Measurements from ENCODE around the gene ACADS.

ACADS gene

DNA sequence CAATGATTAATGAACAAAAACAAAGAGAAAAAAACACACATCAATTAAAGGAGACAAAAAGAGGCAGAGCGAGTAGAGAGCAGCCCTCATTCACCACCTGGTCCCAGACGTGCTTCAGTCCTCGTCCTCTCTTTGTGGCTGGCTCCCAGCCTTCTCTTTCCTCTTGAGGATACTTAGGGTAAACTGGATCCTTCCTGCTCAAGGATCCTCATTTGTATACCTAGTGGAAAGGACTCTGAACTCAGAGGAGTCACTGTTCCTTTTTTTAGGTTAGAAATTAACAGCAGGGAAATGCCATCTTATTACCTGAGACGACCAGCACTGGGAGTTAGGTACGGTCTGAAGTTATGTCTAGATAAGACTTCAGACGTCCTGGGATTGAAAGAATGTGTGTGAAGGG, 29.0 kb upstream of the ACADS start:
- no peaks in the 10 kb centered on the region for H3F3A ChIP-seq (ENCODE audit: insufficient read depth, low read length)
- no peak overlapping the region for H2AFZ ChIP-seq (ENCODE audit: low read length)
- H3K36me3 ChIP-seq (ENCODE audit: insufficient read depth, low read length) = peaks cover 88% of the 10 kb centered on the region
- no peaks in the 10 kb centered on the region for H3K9me2 ChIP-seq (ENCODE audit: low read depth, low read length)
- H3K4me1 ChIP-seq (ENCODE audit: insufficient read depth, low read length, severe bottlenecking) = no peaks in the 10 kb centered on the region
- TF ChIP-seq, protein P1, sequence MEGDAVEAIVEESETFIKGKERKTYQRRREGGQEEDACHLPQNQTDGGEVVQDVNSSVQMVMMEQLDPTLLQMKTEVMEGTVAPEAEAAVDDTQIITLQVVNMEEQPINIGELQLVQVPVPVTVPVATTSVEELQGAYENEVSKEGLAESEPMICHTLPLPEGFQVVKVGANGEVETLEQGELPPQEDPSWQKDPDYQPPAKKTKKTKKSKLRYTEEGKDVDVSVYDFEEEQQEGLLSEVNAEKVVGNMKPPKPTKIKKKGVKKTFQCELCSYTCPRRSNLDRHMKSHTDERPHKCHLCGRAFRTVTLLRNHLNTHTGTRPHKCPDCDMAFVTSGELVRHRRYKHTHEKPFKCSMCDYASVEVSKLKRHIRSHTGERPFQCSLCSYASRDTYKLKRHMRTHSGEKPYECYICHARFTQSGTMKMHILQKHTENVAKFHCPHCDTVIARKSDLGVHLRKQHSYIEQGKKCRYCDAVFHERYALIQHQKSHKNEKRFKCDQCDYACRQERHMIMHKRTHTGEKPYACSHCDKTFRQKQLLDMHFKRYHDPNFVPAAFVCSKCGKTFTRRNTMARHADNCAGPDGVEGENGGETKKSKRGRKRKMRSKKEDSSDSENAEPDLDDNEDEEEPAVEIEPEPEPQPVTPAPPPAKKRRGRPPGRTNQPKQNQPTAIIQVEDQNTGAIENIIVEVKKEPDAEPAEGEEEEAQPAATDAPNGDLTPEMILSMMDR (IDR thresholded peaks at IDR 0.05; ENCODE audit: low read length) = no peak
- TF ChIP-seq EZH2 (IDR thresholded peaks at IDR 0.05; ENCODE audit: borderline replicate concordance, low read length) = no peak
- no peak overlapping the region for H3K9ac ChIP-seq (ENCODE audit: low read length)
- H3K27me3 ChIP-seq (ENCODE audit: insufficient read depth, low read length) = no peaks in the 10 kb centered on the region
- no peaks in the 10 kb centered on the region for H3K9me3 ChIP-seq (ENCODE audit: low read length)
- no peak overlapping the region for H3K4me3 ChIP-seq (ENCODE audit: low read depth, low read length, poor library complexity, severe bottlenecking)
- no peaks in the 10 kb centered on the region for H4K20me1 ChIP-seq (ENCODE audit: insufficient read depth, low read length)
- H3K27ac ChIP-seq (ENCODE audit: low read depth, low read length, poor library complexity, severe bottlenecking) = no peak overlapping the region
- peaks cover 12% of the 10 kb centered on the region for H3K79me2 ChIP-seq (ENCODE audit: insufficient read depth, low read length)
- no peak overlapping the region for H3K4me2 ChIP-seq (ENCODE audit: low read length)

DNA sequence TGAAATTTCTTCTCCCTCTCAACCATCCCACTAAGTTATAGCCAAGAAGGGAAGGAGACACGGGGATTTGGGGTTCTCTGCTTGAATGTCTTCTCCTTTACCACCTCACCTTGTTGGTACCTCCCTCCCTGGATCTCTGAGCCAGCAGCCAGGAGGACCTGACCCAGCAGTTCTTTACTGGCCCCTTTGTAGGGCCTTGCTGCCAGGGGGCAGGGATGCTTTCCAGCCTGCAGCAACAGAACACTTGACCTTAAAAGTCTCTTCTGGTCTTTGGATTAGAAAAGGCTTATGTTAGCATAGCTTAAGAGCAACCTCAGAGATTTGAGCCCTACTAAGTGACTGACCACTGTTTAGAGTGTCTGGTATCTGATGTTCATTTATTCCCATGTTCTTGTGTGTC, 28.3 kb upstream of the ACADS start:
- H3K4me1 ChIP-seq (ENCODE audit: insufficient read depth, low read length, severe bottlenecking) = no peaks in the 10 kb centered on the region
- H3K4me2 ChIP-seq (ENCODE audit: low read length) = no peak overlapping the region
- H3K36me3 ChIP-seq (ENCODE audit: insufficient read depth, low read length) = peaks cover 95% of the 10 kb centered on the region

DNA sequence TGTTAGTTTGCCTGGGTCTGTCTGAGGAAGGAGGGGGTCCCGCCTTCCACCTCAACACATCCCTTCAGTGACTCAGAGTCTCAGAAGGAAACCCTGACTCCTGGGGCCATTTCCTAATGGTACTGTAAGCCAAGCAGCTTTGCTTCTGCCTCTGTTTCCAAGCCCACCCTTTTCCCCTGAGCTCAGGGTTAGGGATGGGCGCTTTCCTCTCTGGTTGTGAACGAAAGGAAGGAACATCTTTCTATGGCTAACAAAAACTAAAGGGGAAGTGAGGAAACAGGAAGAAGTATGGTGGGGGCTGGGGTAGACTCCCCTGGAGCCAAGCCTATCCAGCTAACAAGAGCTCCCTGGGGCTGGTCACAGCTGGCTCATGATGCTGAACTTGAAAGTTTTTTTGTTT, 27.0 kb upstream of the ACADS start:
- no peak overlapping the region for H3K4me3 ChIP-seq (ENCODE audit: low read depth, low read length, poor library complexity, severe bottlenecking)
- H2AFZ ChIP-seq (ENCODE audit: low read length) = no peak overlapping the region
- H3K79me2 ChIP-seq (ENCODE audit: insufficient read depth, low read length) = no peaks in the 10 kb centered on the region
- TF ChIP-seq, protein P1 (IDR thresholded peaks at IDR 0.05; ENCODE audit: low read length) = no peak
- TF ChIP-seq EZH2 (IDR thresholded peaks at IDR 0.05; ENCODE audit: borderline replicate concordance, low read length) = no peak
- H3K27me3 ChIP-seq (ENCODE audit: insufficient read depth, low read length) = no peaks in the 10 kb centered on the region
- no peaks in the 10 kb centered on the region for H3K9me3 ChIP-seq (ENCODE audit: low read length)
- no peak overlapping the region for H3K27ac ChIP-seq (ENCODE audit: low read depth, low read length, poor library complexity, severe bottlenecking)
- no peak overlapping the region for H3K4me2 ChIP-seq (ENCODE audit: low read length)
- no peak overlapping the region for H3K9ac ChIP-seq (ENCODE audit: low read length)
- H3K4me1 ChIP-seq (ENCODE audit: insufficient read depth, low read length, severe bottlenecking) = no peaks in the 10 kb centered on the region
- no peaks in the 10 kb centered on the region for H3K9me2 ChIP-seq (ENCODE audit: low read depth, low read length)
- no peaks in the 10 kb centered on the region for H3F3A ChIP-seq (ENCODE audit: insufficient read depth, low read length)
- no peaks in the 10 kb centered on the region for H4K20me1 ChIP-seq (ENCODE audit: insufficient read depth, low read length)
- H3K36me3 ChIP-seq (ENCODE audit: insufficient read depth, low read length) = peaks cover 93% of the 10 kb centered on the region

More for the DNA sequence above, 28.3 kb upstream of the ACADS start:
- Histone ChIP-seq H4K20me1 (ENCODE audit: insufficient read depth, low read length) (no peaks in the 10 kb centered on the region), H3F3A (ENCODE audit: insufficient read depth, low read length) (no peaks in the 10 kb centered on the region), H3K27ac (ENCODE audit: low read depth, low read length, poor library complexity, severe bottlenecking) (no peak overlapping the region), H3K27me3 (ENCODE audit: insufficient read depth, low read length) (no peaks in the 10 kb centered on the region), H2AFZ (ENCODE audit: low read length) (no peak overlapping the region), H3K9ac (ENCODE audit: low read length) (no peak overlapping the region), H3K4me3 (ENCODE audit: low read depth, low read length, poor library complexity, severe bottlenecking) (no peak overlapping the region), H3K79me2 (ENCODE audit: insufficient read depth, low read length) (peaks cover 6% of the 10 kb centered on the region; the same call in 1 of the 2 replicates), H3K9me3 (ENCODE audit: low read length) (no peaks in the 10 kb centered on the region), H3K9me2 (ENCODE audit: low read depth, low read length) (no peaks in the 10 kb centered on the region)
- TF ChIP-seq EZH2 (IDR thresholded peaks at IDR 0.05; ENCODE audit: borderline replicate concordance, low read length) = no peak
- TF ChIP-seq, protein P1 (IDR thresholded peaks at IDR 0.05; ENCODE audit: low read length) = no peak
